ENCODE data around the gene PRELP.

PRELP gene

GRCh38 chr1:203475012-203475981 lies at the start of gene PRELP:
Gene PRELP, plus strand, starts transcription at chr1:203475806. Its CDS starts 7,379 bp downstream, at chr1:203483185.
- TF ChIP-seq CTCF (IDR thresholded peaks at IDR 0.05) (no peak), ZFX (IDR thresholded peaks at IDR 0.05; ENCODE audit: borderline replicate concordance) (no peak)
- H3K27ac ChIP-seq, result no peak within 1 kb of the TSS

- no peak overlapping the region for H3K27ac ChIP-seq
- TF ChIP-seq CTCF (IDR thresholded peaks at IDR 0.05), result no peak
- TF ChIP-seq ZFX (IDR thresholded peaks at IDR 0.05; ENCODE audit: borderline replicate concordance), result no peak
Measured at GRCh38 chr1:203426366-203426765, 49.2 kb upstream of the PRELP start.

GRCh38 chr1:203426870-203427269 lies 48.7 kb upstream of the PRELP start:
- TF ChIP-seq CTCF (IDR thresholded peaks at IDR 0.05) (no peak), ZFX (IDR thresholded peaks at IDR 0.05; ENCODE audit: borderline replicate concordance) (no peak)
- no peak overlapping the region for H3K27ac ChIP-seq

- no peak overlapping the region for H3K27ac ChIP-seq
- no peak for TF ChIP-seq ZFX (IDR thresholded peaks at IDR 0.05; ENCODE audit: borderline replicate concordance)
- no peak for TF ChIP-seq CTCF (IDR thresholded peaks at IDR 0.05)
Measured at GRCh38 chr1:203427451-203427850, 48.2 kb upstream of the PRELP start.

GRCh38 chr1:203428981-203429599 lies 46.5 kb upstream of the PRELP start:
- TF ChIP-seq ZFX (IDR thresholded peaks at IDR 0.05; ENCODE audit: borderline replicate concordance) (no peak), CTCF (IDR thresholded peaks at IDR 0.05) (no peak)
- no peak overlapping the region for H3K27ac ChIP-seq

GRCh38 chr1:203435615-203436014 lies 40.0 kb upstream of the PRELP start:
- no peak overlapping the region for H3K27ac ChIP-seq
- TF ChIP-seq ZFX (IDR thresholded peaks at IDR 0.05; ENCODE audit: borderline replicate concordance), result no peak
- no peak for TF ChIP-seq CTCF (IDR thresholded peaks at IDR 0.05)
